IMR-90 (cell line): Measurements from ENCODE around the gene EFCAB8.

Source experiments
- CEBPB ChIP-seq: IDR thresholded peaks from 2 replicates; pipeline ENCODE4 v1.6.1; 2012; ENCODE audit warnings: low read depth, low read length, improper control_type of control experiment
- CTCF ChIP-seq: conservative IDR thresholded peaks from 2 replicates; pipeline ENCODE4 v1.5.1; 2012; ENCODE audit warnings: mild to moderate bottlenecking, low read depth, low read length, improper control_type of control experiment
- FOS ChIP-seq: fragments of 150-350 bp; IDR thresholded peaks from 2 replicates; pipeline ENCODE4 v1.6.1; 2016; ENCODE audit warnings: low read depth, low read length
- MAFK ChIP-seq: IDR thresholded peaks from 2 replicates; pipeline ENCODE4 v1.6.1; 2012; ENCODE audit warnings: low read depth, low read length, improper control_type of control experiment
- MXI1 ChIP-seq: IDR thresholded peaks from 2 replicates; pipeline ENCODE4 v1.6.1; 2012; ENCODE audit warnings: low read depth, mild to moderate bottlenecking, low read length, moderate library complexity, borderline replicate concordance
- POLR2A ChIP-seq: IDR thresholded peaks from 2 replicates; pipeline ENCODE4 v1.6.1; 2012; ENCODE audit warnings: mild to moderate bottlenecking, low read depth, low read length
- RAD21 ChIP-seq: IDR thresholded peaks from 2 replicates; pipeline ENCODE4 v1.6.1; 2012; ENCODE audit warnings: low read length, improper control_type of control experiment
- RCOR1 ChIP-seq: IDR thresholded peaks from 2 replicates; pipeline ENCODE4 v1.6.1; 2012; ENCODE audit warnings: mild to moderate bottlenecking, low read length, improper control_type of control experiment; ENCODE audit not compliant: insufficient replicate concordance
- SMC3 ChIP-seq: fragments of 150-350 bp; IDR thresholded peaks from 2 replicates; pipeline ENCODE4 v1.6.1; 2016; ENCODE audit warnings: low read depth, mild to moderate bottlenecking, antibody characterized with exemption, low read length, moderate library complexity
- USF2 ChIP-seq: fragments of 150-350 bp; IDR thresholded peaks from 2 replicates; pipeline ENCODE4 v1.6.1; 2017; ENCODE audit warnings: mild to moderate bottlenecking, antibody characterized with exemption, low read length, low read depth

GRCh38 chr20:32918751-32919150 is 60.0 kb downstream of the EFCAB8 start:
- TF ChIP-seq USF2 (no peak), CTCF (no peak), POLR2A (no peak), RCOR1 (no peak), SMC3 (no peak), CEBPB (no peak), FOS (no peak), MXI1 (no peak), MAFK (no peak), RAD21 (no peak)
